Tibial nerve (tissue), 4 donors: ENCODE measurements around the gene HDHD3.
"Not testable (repeated sequence)": the region's sequence is repeated elsewhere in the genome, so short reads cannot be mapped to it uniquely, and the experiment has no call there.

ENCODE experiments used
- EP300 ChIP-seq, 2 donors: sonication (generic); formaldehyde crosslinking; IDR thresholded peaks; one replicate each; pipeline ENCODE4 v1.6.1; 2017; ENCODE audit warnings: antibody characterized with exemption in 2 of 2, mild to moderate bottlenecking in 1 of 2
- POLR2A ChIP-seq, 2 donors: fragments of 450-650 bp; IDR thresholded peaks; one replicate each; pipeline ENCODE4 v1.6.1; 2017; ENCODE audit warnings: antibody characterized with exemption in 2 of 2, mild to moderate bottlenecking in 2 of 2, moderate library complexity in 2 of 2
- TF ChIP-seq, protein P1 (sequence below), 5 experiments: fragments of 200-600 bp in 3 of 5; fragments of 450-650 bp in 2 of 5; sonication (generic) in 3 of 5; IDR thresholded peaks; one replicate each; pipeline ENCODE4 v1.5.1; 2016 to 2019; ENCODE audit warnings: antibody characterized with exemption in 5 of 5, mild to moderate bottlenecking in 3 of 5, moderate library complexity in 2 of 5

DNA sequence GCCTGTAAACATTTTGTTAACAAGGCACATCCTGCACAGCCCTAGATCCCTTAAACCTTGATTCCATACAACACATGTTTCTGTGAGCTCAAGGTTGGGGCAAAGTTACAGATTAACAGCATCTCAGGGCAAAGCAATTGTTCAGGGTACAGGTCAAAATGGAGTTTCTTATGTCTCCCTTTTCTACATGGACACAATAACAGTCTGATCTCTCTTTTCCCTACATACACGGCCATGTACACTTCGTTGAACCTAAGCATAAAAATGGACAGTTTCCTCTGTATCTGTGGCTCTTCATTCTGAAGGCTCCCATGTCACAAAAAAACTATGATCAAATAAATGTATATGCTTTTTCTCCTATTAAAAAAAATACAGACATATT lies 3.0 kb upstream of the HDHD3 start:
- TF ChIP-seq EP300, POLR2A (IDR thresholded peaks at IDR 0.05): not testable (repeated sequence)
- TF ChIP-seq, protein P1, sequence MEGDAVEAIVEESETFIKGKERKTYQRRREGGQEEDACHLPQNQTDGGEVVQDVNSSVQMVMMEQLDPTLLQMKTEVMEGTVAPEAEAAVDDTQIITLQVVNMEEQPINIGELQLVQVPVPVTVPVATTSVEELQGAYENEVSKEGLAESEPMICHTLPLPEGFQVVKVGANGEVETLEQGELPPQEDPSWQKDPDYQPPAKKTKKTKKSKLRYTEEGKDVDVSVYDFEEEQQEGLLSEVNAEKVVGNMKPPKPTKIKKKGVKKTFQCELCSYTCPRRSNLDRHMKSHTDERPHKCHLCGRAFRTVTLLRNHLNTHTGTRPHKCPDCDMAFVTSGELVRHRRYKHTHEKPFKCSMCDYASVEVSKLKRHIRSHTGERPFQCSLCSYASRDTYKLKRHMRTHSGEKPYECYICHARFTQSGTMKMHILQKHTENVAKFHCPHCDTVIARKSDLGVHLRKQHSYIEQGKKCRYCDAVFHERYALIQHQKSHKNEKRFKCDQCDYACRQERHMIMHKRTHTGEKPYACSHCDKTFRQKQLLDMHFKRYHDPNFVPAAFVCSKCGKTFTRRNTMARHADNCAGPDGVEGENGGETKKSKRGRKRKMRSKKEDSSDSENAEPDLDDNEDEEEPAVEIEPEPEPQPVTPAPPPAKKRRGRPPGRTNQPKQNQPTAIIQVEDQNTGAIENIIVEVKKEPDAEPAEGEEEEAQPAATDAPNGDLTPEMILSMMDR (IDR thresholded peaks at IDR 0.05): not testable (repeated sequence)
